DND-41 (cell line): ENCODE results near the gene FLNC.

Experiments
- CTCF ChIP-seq: IDR thresholded peaks from 2 replicates; pipeline ENCODE4 v1.5.1; 2012; ENCODE audit warnings: borderline replicate concordance, low read length, moderate library complexity, mild to moderate bottlenecking; ENCODE audit not compliant: poor library complexity, severe bottlenecking; ENCODE audit errors: extremely low read depth
- EZH2 ChIP-seq: IDR thresholded peaks from 3 replicates; pipeline ENCODE4 v1.6.1; 2012; ENCODE audit warnings: borderline replicate concordance, low read depth, mild to moderate bottlenecking, moderate library complexity, low read length, inconsistent platforms; ENCODE audit not compliant: severe bottlenecking

- TF ChIP-seq CTCF (no peak), EZH2 (no peak)
Observed at GRCh38 chr7:128846781-128847444, 16.7 kb downstream of the FLNC start.
